ENCODE results near the gene EIF2D. TPM values are rescaled to one million over a fixed set of nuclear protein-coding genes. Genes with fewer than 3 reads are reported as not detected.

The EIF2D gene
- total and polyA plus RNA-seq, 9 of the 15 experiments (the other 6 are each of a cell fraction or from before 2014, with no cell fraction given): 81.1 to 138 (median 93.9) TPM

DNA sequence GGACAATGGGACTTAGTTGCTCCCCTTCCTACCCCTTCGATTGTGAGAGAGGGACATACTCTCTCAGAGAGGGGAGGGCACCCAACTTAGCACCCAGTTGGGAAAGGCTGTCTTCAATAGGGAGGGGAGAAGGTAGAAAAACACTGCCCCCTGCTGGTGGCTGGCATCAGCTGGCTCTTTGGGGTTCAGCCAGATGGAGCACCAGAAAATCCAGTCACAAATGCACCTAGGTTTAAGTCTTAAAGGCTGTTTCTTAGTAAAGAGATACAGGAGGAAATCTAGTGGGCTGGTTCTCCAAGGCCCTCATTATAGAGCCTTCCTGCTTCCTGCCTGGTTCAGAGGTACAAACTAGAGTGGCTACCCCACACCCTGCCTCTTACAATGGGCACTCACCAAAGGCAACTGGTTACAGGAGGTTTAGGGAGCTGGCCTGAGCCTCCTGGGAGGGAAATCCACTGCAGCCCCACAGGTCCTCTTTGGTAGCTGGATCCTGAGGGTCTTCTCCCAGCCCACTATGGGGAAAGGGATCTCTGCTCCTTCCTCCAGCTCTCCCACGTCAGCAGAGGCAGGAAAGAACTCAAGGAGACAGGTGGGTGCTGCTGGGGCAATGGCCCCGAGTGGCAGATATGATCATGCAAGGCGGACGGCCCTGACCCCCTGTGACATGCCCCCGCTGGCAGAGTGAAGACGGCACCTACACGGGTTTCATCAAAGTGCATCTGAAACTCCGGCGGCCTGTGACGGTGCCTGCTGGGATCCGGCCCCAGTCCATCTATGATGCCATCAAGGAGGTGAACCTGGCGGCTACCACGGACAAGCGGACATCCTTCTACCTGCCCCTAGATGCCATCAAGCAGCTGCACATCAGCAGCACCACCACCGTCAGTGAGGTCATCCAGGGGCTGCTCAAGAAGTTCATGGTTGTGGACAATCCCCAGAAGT lies 28.3 kb downstream of the EIF2D start (continued):
- TF ChIP-seq, protein P1, sequence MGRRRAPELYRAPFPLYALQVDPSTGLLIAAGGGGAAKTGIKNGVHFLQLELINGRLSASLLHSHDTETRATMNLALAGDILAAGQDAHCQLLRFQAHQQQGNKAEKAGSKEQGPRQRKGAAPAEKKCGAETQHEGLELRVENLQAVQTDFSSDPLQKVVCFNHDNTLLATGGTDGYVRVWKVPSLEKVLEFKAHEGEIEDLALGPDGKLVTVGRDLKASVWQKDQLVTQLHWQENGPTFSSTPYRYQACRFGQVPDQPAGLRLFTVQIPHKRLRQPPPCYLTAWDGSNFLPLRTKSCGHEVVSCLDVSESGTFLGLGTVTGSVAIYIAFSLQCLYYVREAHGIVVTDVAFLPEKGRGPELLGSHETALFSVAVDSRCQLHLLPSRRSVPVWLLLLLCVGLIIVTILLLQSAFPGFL (CRISPR knock-in tag; IDR thresholded peaks at IDR 0.05): no peak
- TF ChIP-seq, protein P2, sequence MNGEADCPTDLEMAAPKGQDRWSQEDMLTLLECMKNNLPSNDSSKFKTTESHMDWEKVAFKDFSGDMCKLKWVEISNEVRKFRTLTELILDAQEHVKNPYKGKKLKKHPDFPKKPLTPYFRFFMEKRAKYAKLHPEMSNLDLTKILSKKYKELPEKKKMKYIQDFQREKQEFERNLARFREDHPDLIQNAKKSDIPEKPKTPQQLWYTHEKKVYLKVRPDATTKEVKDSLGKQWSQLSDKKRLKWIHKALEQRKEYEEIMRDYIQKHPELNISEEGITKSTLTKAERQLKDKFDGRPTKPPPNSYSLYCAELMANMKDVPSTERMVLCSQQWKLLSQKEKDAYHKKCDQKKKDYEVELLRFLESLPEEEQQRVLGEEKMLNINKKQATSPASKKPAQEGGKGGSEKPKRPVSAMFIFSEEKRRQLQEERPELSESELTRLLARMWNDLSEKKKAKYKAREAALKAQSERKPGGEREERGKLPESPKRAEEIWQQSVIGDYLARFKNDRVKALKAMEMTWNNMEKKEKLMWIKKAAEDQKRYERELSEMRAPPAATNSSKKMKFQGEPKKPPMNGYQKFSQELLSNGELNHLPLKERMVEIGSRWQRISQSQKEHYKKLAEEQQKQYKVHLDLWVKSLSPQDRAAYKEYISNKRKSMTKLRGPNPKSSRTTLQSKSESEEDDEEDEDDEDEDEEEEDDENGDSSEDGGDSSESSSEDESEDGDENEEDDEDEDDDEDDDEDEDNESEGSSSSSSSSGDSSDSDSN (IDR thresholded peaks at IDR 0.05; ENCODE audit: borderline replicate concordance in 1 of 2, low read depth in 2 of 2, low read length in 2 of 2): 0 out of 4 replicates have a peak, but pooled peaks of 1 of the 2 experiments have one; percentile 6
- TF ChIP-seq, protein P3, sequence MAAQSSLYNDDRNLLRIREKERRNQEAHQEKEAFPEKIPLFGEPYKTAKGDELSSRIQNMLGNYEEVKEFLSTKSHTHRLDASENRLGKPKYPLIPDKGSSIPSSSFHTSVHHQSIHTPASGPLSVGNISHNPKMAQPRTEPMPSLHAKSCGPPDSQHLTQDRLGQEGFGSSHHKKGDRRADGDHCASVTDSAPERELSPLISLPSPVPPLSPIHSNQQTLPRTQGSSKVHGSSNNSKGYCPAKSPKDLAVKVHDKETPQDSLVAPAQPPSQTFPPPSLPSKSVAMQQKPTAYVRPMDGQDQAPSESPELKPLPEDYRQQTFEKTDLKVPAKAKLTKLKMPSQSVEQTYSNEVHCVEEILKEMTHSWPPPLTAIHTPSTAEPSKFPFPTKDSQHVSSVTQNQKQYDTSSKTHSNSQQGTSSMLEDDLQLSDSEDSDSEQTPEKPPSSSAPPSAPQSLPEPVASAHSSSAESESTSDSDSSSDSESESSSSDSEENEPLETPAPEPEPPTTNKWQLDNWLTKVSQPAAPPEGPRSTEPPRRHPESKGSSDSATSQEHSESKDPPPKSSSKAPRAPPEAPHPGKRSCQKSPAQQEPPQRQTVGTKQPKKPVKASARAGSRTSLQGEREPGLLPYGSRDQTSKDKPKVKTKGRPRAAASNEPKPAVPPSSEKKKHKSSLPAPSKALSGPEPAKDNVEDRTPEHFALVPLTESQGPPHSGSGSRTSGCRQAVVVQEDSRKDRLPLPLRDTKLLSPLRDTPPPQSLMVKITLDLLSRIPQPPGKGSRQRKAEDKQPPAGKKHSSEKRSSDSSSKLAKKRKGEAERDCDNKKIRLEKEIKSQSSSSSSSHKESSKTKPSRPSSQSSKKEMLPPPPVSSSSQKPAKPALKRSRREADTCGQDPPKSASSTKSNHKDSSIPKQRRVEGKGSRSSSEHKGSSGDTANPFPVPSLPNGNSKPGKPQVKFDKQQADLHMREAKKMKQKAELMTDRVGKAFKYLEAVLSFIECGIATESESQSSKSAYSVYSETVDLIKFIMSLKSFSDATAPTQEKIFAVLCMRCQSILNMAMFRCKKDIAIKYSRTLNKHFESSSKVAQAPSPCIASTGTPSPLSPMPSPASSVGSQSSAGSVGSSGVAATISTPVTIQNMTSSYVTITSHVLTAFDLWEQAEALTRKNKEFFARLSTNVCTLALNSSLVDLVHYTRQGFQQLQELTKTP (IDR thresholded peaks at IDR 0.05; ENCODE audit: low read depth in 1 of 2, partially characterized antibody in 2 of 2): peak in 1 of 2 experiments; percentile 20
- TF ChIP-seq, protein P4, sequence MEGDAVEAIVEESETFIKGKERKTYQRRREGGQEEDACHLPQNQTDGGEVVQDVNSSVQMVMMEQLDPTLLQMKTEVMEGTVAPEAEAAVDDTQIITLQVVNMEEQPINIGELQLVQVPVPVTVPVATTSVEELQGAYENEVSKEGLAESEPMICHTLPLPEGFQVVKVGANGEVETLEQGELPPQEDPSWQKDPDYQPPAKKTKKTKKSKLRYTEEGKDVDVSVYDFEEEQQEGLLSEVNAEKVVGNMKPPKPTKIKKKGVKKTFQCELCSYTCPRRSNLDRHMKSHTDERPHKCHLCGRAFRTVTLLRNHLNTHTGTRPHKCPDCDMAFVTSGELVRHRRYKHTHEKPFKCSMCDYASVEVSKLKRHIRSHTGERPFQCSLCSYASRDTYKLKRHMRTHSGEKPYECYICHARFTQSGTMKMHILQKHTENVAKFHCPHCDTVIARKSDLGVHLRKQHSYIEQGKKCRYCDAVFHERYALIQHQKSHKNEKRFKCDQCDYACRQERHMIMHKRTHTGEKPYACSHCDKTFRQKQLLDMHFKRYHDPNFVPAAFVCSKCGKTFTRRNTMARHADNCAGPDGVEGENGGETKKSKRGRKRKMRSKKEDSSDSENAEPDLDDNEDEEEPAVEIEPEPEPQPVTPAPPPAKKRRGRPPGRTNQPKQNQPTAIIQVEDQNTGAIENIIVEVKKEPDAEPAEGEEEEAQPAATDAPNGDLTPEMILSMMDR (IDR thresholded peaks at IDR 0.05 in 2 of 3, conservative IDR thresholded peaks at IDR 0.05 in 1 of 3; ENCODE audit: insufficient read depth in 2 of 3, low read depth in 1 of 3, low read length in 3 of 3): peak; percentile 93 to 98 (median 98)
- TF ChIP-seq SOX6 (IDR thresholded peaks at IDR 0.05) (no peak), ZNF436 (CRISPR knock-in tag; IDR thresholded peaks at IDR 0.05) (no peak), CREM (IDR thresholded peaks at IDR 0.05; ENCODE audit: low read depth) (no peak), PRPF4 (IDR thresholded peaks at IDR 0.05; ENCODE audit: insufficient read depth, low read depth, low read length, poor library complexity, severe bottlenecking) (no peak), KAT8 (IDR thresholded peaks at IDR 0.05; ENCODE audit: low read depth) (no peak), COPS2 (conservative IDR thresholded peaks at IDR 0.05) (no peak)
- TF ChIP-seq, protein P5, sequence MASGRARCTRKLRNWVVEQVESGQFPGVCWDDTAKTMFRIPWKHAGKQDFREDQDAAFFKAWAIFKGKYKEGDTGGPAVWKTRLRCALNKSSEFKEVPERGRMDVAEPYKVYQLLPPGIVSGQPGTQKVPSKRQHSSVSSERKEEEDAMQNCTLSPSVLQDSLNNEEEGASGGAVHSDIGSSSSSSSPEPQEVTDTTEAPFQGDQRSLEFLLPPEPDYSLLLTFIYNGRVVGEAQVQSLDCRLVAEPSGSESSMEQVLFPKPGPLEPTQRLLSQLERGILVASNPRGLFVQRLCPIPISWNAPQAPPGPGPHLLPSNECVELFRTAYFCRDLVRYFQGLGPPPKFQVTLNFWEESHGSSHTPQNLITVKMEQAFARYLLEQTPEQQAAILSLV (tag; IDR thresholded peaks at IDR 0.05): no peak
- TF ChIP-seq, protein P6, sequence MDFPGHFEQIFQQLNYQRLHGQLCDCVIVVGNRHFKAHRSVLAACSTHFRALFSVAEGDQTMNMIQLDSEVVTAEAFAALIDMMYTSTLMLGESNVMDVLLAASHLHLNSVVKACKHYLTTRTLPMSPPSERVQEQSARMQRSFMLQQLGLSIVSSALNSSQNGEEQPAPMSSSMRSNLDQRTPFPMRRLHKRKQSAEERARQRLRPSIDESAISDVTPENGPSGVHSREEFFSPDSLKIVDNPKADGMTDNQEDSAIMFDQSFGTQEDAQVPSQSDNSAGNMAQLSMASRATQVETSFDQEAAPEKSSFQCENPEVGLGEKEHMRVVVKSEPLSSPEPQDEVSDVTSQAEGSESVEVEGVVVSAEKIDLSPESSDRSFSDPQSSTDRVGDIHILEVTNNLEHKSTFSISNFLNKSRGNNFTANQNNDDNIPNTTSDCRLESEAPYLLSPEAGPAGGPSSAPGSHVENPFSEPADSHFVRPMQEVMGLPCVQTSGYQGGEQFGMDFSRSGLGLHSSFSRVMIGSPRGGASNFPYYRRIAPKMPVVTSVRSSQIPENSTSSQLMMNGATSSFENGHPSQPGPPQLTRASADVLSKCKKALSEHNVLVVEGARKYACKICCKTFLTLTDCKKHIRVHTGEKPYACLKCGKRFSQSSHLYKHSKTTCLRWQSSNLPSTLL (IDR thresholded peaks at IDR 0.05): no peak
